ENCODE data around the gene ERFL. TPM values are rescaled to one million over a fixed set of nuclear protein-coding genes. Genes with fewer than 3 reads are reported as not detected.

ERFL gene
- total and polyA plus RNA-seq, 2 of the 8 experiments (the other 6 are each of a cell fraction or from before 2014, with no cell fraction given) = 0.12 TPM; not detected in 1

DNA sequence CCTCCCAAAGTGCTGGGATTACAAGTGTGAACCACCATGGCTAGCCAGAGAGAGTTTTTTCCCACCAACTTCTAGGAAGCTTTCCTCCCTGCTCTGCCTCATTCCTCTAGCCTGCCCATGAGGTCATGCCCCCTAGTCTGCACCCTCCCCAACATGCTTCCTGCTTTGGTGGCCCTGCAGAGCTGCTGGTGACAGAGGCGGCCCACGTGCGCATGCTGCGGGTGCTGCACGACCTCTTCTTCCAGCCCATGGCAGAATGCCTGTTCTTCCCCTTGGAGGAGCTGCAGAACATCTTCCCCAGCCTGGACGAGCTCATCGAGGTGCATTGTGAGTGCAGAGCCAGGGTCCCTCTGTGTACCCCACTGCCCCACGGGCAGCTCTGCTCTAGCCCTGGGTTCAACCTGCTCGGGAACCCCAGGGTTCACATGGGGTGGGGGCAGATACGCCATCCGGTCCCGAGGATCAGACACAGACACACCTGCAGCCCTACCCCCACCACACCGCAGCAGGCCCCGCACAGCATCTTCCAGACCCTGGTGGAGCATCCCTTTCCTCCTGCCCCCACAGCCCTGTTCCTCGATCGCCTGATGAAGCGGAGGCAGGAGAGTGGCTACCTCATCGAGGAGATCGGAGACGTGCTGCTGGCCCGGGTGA is 26.4 kb downstream of the ERFL start (continued):
- TF ChIP-seq, protein P1, sequence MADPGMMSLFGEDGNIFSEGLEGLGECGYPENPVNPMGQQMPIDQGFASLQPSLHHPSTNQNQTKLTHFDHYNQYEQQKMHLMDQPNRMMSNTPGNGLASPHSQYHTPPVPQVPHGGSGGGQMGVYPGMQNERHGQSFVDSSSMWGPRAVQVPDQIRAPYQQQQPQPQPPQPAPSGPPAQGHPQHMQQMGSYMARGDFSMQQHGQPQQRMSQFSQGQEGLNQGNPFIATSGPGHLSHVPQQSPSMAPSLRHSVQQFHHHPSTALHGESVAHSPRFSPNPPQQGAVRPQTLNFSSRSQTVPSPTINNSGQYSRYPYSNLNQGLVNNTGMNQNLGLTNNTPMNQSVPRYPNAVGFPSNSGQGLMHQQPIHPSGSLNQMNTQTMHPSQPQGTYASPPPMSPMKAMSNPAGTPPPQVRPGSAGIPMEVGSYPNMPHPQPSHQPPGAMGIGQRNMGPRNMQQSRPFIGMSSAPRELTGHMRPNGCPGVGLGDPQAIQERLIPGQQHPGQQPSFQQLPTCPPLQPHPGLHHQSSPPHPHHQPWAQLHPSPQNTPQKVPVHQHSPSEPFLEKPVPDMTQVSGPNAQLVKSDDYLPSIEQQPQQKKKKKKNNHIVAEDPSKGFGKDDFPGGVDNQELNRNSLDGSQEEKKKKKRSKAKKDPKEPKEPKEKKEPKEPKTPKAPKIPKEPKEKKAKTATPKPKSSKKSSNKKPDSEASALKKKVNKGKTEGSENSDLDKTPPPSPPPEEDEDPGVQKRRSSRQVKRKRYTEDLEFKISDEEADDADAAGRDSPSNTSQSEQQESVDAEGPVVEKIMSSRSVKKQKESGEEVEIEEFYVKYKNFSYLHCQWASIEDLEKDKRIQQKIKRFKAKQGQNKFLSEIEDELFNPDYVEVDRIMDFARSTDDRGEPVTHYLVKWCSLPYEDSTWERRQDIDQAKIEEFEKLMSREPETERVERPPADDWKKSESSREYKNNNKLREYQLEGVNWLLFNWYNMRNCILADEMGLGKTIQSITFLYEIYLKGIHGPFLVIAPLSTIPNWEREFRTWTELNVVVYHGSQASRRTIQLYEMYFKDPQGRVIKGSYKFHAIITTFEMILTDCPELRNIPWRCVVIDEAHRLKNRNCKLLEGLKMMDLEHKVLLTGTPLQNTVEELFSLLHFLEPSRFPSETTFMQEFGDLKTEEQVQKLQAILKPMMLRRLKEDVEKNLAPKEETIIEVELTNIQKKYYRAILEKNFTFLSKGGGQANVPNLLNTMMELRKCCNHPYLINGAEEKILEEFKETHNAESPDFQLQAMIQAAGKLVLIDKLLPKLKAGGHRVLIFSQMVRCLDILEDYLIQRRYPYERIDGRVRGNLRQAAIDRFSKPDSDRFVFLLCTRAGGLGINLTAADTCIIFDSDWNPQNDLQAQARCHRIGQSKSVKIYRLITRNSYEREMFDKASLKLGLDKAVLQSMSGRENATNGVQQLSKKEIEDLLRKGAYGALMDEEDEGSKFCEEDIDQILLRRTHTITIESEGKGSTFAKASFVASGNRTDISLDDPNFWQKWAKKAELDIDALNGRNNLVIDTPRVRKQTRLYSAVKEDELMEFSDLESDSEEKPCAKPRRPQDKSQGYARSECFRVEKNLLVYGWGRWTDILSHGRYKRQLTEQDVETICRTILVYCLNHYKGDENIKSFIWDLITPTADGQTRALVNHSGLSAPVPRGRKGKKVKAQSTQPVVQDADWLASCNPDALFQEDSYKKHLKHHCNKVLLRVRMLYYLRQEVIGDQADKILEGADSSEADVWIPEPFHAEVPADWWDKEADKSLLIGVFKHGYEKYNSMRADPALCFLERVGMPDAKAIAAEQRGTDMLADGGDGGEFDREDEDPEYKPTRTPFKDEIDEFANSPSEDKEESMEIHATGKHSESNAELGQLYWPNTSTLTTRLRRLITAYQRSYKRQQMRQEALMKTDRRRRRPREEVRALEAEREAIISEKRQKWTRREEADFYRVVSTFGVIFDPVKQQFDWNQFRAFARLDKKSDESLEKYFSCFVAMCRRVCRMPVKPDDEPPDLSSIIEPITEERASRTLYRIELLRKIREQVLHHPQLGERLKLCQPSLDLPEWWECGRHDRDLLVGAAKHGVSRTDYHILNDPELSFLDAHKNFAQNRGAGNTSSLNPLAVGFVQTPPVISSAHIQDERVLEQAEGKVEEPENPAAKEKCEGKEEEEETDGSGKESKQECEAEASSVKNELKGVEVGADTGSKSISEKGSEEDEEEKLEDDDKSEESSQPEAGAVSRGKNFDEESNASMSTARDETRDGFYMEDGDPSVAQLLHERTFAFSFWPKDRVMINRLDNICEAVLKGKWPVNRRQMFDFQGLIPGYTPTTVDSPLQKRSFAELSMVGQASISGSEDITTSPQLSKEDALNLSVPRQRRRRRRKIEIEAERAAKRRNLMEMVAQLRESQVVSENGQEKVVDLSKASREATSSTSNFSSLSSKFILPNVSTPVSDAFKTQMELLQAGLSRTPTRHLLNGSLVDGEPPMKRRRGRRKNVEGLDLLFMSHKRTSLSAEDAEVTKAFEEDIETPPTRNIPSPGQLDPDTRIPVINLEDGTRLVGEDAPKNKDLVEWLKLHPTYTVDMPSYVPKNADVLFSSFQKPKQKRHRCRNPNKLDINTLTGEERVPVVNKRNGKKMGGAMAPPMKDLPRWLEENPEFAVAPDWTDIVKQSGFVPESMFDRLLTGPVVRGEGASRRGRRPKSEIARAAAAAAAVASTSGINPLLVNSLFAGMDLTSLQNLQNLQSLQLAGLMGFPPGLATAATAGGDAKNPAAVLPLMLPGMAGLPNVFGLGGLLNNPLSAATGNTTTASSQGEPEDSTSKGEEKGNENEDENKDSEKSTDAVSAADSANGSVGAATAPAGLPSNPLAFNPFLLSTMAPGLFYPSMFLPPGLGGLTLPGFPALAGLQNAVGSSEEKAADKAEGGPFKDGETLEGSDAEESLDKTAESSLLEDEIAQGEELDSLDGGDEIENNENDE (IDR thresholded peaks at IDR 0.05; ENCODE audit: insufficient replicate concordance, low read length) = no peak
- no peak for TF ChIP-seq HDAC2 (IDR thresholded peaks at IDR 0.05; ENCODE audit: borderline replicate concordance in 1 of 2, low read depth in 2 of 2, low read length in 2 of 2)
- no peak for TF ChIP-seq CREB1 (IDR thresholded peaks at IDR 0.05)
- TF ChIP-seq ASH2L (IDR thresholded peaks at IDR 0.05; ENCODE audit: low read length) = no peak

Measured in H1 (cell line).